Central memory CD8-positive, alpha-beta T cell (primary cell): Measurements from ENCODE around the gene EPB41L1.
"Not testable (repeated sequence)": the region's sequence is repeated elsewhere in the genome, so short reads cannot be mapped to it uniquely, and the experiment has no call there.

ENCODE experiments used
- ATAC-seq: fragments of 150-1000 bp; cut with Tn5 transposase; replicated peaks from 2 replicates; pipeline ENCODE4 v1.10.0; 2022; ENCODE audit warnings: mild to moderate bottlenecking, moderate FRiP score, moderate number of reproducible peaks; ENCODE audit not compliant: poor library complexity, severe bottlenecking; ENCODE audit errors: extremely low read depth
- DNase-seq, 2 donors: peaks; one replicate each; pipeline ENCODE4 v3.0.0; 2021; ENCODE audit warnings: low spot score in 2 of 2
- H3K27ac Mint-ChIP-seq: one replicate; pipeline ENCODE4 v1.8.0; 2022; ENCODE audit warnings: low read depth, mild to moderate bottlenecking, moderate library complexity, mixed read lengths
- H3K27me3 Mint-ChIP-seq: one replicate; pipeline ENCODE4 v1.8.0; 2022; ENCODE audit warnings: mixed read lengths
- H3K36me3 Mint-ChIP-seq: one replicate; pipeline ENCODE4 v1.8.0; 2022; ENCODE audit warnings: mild to moderate bottlenecking, moderate library complexity, mixed read lengths; ENCODE audit not compliant: insufficient read depth
- H3K4me1 Mint-ChIP-seq: one replicate; pipeline ENCODE4 v1.8.0; 2022; ENCODE audit warnings: mixed read lengths
- H3K4me3 Mint-ChIP-seq: one replicate; pipeline ENCODE4 v1.8.0; 2022; ENCODE audit warnings: mild to moderate bottlenecking, moderate library complexity, mixed read lengths
- H3K9me3 Mint-ChIP-seq: one replicate; pipeline ENCODE4 v1.8.0; 2022; ENCODE audit warnings: mixed read lengths

EPB41L1 gene

GRCh38 chr20:36130390-36130789 is 24.1 kb upstream of the EPB41L1 start:
- no peak for DNase-seq
- Mint-ChIP-seq H3K9me3 (no peaks in the 10 kb centered on the region), H3K27ac (no peak overlapping the region), H3K4me3 (no peak overlapping the region), H3K4me1 (peaks cover 3% of the 10 kb centered on the region), H3K36me3 (no peaks in the 10 kb centered on the region), H3K27me3 (no peaks in the 10 kb centered on the region)
- ATAC-seq: no peak

DNA sequence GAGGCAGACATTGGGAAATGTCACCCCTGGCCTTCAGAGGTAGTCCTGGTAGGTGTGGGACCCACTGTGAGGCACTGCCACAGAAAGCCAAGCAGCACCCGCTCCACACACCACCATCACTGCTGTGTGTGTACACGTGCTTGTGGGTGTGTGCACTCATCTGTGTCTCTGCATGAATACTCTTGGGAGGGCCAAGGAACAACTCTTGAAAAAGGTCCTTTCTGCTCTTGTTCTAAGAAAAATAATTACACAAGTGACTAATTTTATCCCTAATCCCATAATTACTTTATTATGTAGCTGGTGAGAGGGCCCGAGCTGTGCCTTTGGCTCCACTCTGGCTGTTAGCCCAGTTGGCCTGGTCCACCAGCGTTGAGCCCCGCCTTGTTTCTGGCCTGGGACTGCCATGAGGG is 21.7 kb upstream of the EPB41L1 start:
- ATAC-seq: no peak
- Mint-ChIP-seq H3K4me1 (no peaks in the 10 kb centered on the region), H3K9me3 (no peaks in the 10 kb centered on the region), H3K27ac (no peak overlapping the region), H3K4me3 (no peak overlapping the region), H3K36me3 (no peaks in the 10 kb centered on the region), H3K27me3 (no peaks in the 10 kb centered on the region)
- DNase-seq: no peak

DNA sequence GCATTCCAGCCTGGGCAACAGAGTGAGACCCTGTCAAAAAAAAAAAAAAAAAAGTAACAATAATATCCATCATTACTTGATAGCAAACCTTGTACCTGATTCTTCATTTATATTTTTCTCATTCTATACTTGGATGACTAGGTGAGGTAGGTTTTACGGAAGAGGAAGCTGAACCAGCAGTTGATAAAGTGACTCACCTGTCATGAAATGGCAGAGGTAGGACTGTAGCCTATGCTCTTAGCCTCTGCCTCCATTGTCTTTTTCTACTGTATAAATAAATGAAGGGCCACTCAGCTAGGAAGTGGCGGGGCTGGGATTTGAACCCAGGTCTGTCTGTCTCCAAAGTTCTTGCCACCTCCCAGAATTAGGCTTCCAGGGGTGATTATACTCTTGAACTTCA is 20.7 kb upstream of the EPB41L1 start:
- no peaks in the 10 kb centered on the region for H3K36me3 Mint-ChIP-seq
- no peak overlapping the region for H3K4me3 Mint-ChIP-seq
- H3K27me3 Mint-ChIP-seq: no peaks in the 10 kb centered on the region
- DNase-seq (no peak), ATAC-seq (no peak)
- no peak overlapping the region for H3K27ac Mint-ChIP-seq
- H3K4me1 Mint-ChIP-seq: no peaks in the 10 kb centered on the region
- no peaks in the 10 kb centered on the region for H3K9me3 Mint-ChIP-seq

GRCh38 chr20:36135159-36135558 is 19.4 kb upstream of the EPB41L1 start:
- ATAC-seq (no peak), DNase-seq (no peak)
- Mint-ChIP-seq H3K36me3 (no peaks in the 10 kb centered on the region), H3K27ac (no peak overlapping the region), H3K4me3 (no peak overlapping the region), H3K9me3 (no peaks in the 10 kb centered on the region), H3K4me1 (no peaks in the 10 kb centered on the region), H3K27me3 (no peaks in the 10 kb centered on the region)

- Mint-ChIP-seq H3K4me1 (no peaks in the 10 kb centered on the region), H3K4me3 (no peak overlapping the region), H3K9me3 (no peaks in the 10 kb centered on the region), H3K27me3 (peaks cover 4% of the 10 kb centered on the region), H3K36me3 (no peaks in the 10 kb centered on the region), H3K27ac (no peak overlapping the region)
- ATAC-seq: no peak
- DNase-seq: no peak
Observed at GRCh38 chr20:36135821-36136220, 18.7 kb upstream of the EPB41L1 start.

GRCh38 chr20:36137313-36137712 is 17.2 kb upstream of the EPB41L1 start:
- not testable (repeated sequence) for ATAC-seq, H3K36me3 Mint-ChIP-seq, H3K27ac Mint-ChIP-seq, H3K9me3 Mint-ChIP-seq, DNase-seq, H3K4me1 Mint-ChIP-seq, H3K4me3 Mint-ChIP-seq
- H3K27me3 Mint-ChIP-seq: peaks cover 15% of the 10 kb centered on the region

DNA sequence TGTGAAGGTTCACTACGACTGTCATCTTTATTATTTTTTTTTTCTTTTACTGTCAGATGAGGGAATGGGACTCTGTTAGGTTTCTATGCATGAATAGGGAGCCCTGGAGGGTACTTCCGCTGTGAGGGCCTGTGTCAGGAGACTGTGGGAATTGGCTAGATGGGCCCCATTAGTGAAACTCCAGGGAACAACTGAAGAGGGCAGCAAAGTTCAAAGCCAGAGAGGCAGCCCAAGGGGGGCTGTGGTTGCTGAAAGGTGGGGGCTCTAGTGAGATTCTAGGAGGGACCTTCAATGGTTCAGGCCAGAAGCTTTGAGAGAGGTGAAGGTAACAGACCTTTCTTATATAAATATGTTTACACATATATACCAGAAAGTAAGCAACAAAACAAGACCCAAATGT is 13.2 kb upstream of the EPB41L1 start:
- no peak for DNase-seq
- H3K27ac Mint-ChIP-seq: no peak overlapping the region
- peaks cover 53% of the 10 kb centered on the region for H3K27me3 Mint-ChIP-seq
- ATAC-seq: no peak
- H3K36me3 Mint-ChIP-seq: peaks cover 1% of the 10 kb centered on the region
- H3K4me3 Mint-ChIP-seq: no peak overlapping the region
- no peaks in the 10 kb centered on the region for H3K4me1 Mint-ChIP-seq
- no peaks in the 10 kb centered on the region for H3K9me3 Mint-ChIP-seq

- H3K36me3 Mint-ChIP-seq: peaks cover 1% of the 10 kb centered on the region
- H3K4me3 Mint-ChIP-seq: no peak overlapping the region
- no peaks in the 10 kb centered on the region for H3K4me1 Mint-ChIP-seq
- H3K27me3 Mint-ChIP-seq: peaks cover 83% of the 10 kb centered on the region
- DNase-seq (no peak), ATAC-seq (no peak)
- no peaks in the 10 kb centered on the region for H3K9me3 Mint-ChIP-seq
- no peak overlapping the region for H3K27ac Mint-ChIP-seq
Observed at GRCh38 chr20:36144336-36144735, 10.2 kb upstream of the EPB41L1 start.

GRCh38 chr20:36145877-36146707 is 8.4 kb upstream of the EPB41L1 start:
- no peak overlapping the region for H3K4me3 Mint-ChIP-seq
- H3K27ac Mint-ChIP-seq: no peak overlapping the region
- peaks cover 82% of the 10 kb centered on the region for H3K27me3 Mint-ChIP-seq
- peaks cover 1% of the 10 kb centered on the region for H3K36me3 Mint-ChIP-seq
- no peaks in the 10 kb centered on the region for H3K4me1 Mint-ChIP-seq
- ATAC-seq (no peak), DNase-seq (no peak)
- H3K9me3 Mint-ChIP-seq: no peaks in the 10 kb centered on the region

DNA sequence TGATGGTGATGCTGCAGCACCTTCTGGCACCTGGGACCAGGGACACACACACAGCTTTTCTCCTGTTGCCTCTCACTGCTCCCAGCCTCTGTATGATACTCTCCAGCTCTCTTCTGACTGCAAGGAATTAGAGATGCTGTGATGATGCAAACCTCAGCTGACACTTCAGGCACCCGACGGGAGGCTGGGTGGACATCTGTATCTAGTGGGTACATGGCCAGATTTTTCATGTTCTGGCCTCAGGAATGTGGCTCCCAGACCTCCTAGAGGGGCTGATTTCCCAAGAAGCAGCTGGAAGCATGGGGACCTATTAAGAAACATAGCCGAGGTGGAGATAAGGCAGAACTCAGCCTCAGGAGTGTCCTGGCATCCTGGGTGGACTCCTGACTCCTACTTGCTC is 6.8 kb upstream of the EPB41L1 start:
- no peaks in the 10 kb centered on the region for H3K4me1 Mint-ChIP-seq
- peaks cover 85% of the 10 kb centered on the region for H3K27me3 Mint-ChIP-seq
- H3K36me3 Mint-ChIP-seq: peaks cover 1% of the 10 kb centered on the region
- DNase-seq (no peak), ATAC-seq (no peak)
- H3K27ac Mint-ChIP-seq: no peak overlapping the region
- H3K9me3 Mint-ChIP-seq: no peaks in the 10 kb centered on the region
- no peak overlapping the region for H3K4me3 Mint-ChIP-seq

DNA sequence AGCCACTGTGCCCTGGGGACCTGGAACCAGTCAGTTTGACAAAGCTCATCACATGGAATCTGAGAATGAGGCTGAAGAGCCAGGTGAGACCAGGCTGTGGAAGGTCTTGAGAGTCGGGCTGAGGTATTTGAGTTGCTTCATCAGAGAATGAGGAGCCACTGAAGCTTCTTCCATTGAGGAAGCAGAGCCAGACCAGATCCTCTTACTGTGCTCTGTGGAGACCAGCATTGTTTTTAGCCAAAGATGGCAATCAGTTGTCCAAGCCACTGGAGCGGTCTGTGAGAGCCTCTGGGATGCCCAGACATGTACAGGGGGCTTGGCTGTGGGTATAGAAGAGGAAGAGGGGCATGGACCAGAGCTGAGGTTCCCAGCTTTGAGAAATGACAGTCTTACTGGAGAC is 6.1 kb upstream of the EPB41L1 start:
- ATAC-seq (no peak), DNase-seq (no peak)
- no peaks in the 10 kb centered on the region for H3K36me3 Mint-ChIP-seq
- no peaks in the 10 kb centered on the region for H3K4me1 Mint-ChIP-seq
- H3K4me3 Mint-ChIP-seq: no peak overlapping the region
- H3K27me3 Mint-ChIP-seq: peaks cover 85% of the 10 kb centered on the region
- H3K27ac Mint-ChIP-seq: no peak overlapping the region
- H3K9me3 Mint-ChIP-seq: no peaks in the 10 kb centered on the region

GRCh38 chr20:36149012-36149411 is 5.5 kb upstream of the EPB41L1 start:
- DNase-seq (no peak), ATAC-seq (no peak)
- H3K4me1 Mint-ChIP-seq: no peaks in the 10 kb centered on the region
- no peak overlapping the region for H3K4me3 Mint-ChIP-seq
- H3K27ac Mint-ChIP-seq: no peak overlapping the region
- H3K9me3 Mint-ChIP-seq: no peaks in the 10 kb centered on the region
- no peaks in the 10 kb centered on the region for H3K36me3 Mint-ChIP-seq
- H3K27me3 Mint-ChIP-seq: peaks cover 85% of the 10 kb centered on the region

DNA sequence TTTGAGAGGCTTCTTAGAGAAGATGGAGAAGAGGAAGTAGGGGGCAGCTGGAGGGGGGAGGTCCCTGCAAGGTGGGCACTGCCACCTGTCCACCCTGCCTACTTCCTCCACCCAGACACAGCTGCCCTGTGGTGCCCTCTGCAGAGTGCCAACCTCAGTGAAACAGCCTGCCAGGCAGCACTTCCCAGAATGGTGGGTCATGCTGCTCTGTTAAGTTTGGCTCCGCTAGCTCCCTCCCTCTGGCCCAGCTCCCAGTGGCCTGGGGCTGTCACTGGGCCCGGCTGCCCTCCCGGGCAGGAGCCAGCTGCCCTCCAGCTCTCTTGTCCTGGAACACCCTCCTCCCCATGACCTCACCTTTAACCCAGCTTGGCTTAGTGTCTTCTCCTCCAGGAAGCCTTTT is 5.1 kb upstream of the EPB41L1 start:
- no peak for DNase-seq
- Mint-ChIP-seq H3K9me3 (no peaks in the 10 kb centered on the region), H3K27me3 (peaks cover 81% of the 10 kb centered on the region), H3K4me3 (no peak overlapping the region), H3K4me1 (no peaks in the 10 kb centered on the region), H3K27ac (no peak overlapping the region), H3K36me3 (no peaks in the 10 kb centered on the region)
- no peak for ATAC-seq
